Islet precursor cell (in vitro differentiated cells): Measurements from ENCODE around the gene CASKIN1.
A peak's percentile ranks its signal among the peaks of the same experiment; 100 is the strongest.

Experiments used
- DNase-seq: peaks from one replicate; pipeline ENCODE4 v3.0.0-alpha.2; 2018

The CASKIN1 gene

DNA sequence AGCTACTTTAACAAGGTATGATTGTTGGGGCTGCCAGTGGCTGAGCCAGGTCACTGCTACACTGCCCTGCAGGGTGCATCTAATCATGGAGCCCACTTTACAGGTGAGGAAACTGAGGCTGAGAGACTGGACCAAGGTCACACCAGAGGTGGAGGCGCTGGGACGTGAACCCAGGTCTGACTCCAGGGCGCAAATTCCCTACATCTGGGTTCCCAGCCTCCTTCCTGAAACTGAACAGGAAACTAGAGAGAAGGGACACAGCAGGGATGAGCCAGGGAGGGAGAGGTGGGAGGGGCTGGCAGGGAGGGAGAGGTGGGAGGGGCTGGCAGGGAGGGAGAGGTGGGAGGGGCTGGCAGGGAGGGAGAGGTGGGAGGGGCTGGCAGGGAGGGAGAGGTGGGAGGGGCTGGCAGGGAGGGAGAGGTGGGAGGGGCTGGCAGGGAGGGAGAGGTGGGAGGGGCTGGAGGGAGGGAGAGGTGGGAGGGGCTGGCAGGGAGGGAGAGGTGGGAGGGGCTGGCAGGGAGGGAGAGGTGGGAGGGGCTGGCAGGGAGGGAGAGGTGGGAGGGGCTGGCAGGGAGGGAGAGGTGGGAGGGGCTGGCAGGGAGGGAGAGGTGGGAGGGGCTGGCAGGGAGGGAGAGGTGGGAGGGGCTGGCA lies 68.7 kb downstream of the CASKIN1 start:
- DNase-seq: peak; percentile 67
